ENCODE measurements around the gene RASA3.

Gene RASA3

DNA sequence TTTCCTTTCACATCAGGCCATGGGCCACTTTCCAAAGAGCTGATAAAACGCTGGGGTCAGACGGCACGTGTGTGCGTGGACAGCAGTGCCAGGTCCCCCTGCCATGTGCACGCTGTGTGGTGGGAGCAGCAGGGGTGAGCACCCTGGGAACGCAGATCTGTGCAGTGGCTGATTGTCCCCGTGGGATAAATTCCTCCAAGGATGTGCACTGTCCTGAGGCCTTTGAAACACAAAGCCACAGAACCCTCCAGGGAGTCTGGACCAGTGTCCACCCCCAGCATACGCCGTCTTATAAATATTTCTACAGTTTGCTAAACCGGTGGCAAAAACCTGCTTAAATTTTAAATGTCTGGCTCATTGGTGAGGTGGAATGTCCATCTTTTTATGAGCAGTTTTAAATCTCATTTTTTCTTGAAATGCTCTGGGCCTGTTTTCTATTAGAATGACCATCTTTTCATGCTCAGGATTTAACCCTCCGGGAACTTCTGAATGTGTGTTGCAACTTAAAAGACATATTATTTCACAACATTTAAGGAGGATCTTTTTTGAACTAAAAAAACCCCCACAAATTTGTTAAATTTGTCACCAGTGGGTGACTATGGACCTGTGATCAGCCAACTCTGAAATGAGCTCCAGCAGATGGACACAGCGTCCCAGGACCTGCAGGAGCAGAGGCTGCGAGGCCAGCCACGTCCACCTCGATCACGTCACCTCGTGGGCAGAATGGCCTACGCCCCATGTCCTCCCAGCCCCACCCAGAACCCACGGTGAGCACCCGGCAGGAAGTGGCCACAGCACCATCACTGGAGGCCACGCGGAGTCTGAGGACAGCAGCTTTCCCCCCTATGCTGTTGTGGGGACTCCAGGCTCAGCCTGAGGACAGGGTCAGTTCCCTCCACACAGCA, 68.6 kb downstream of the RASA3 start:
- no peak overlapping the region for H3K4me3 ChIP-seq (ENCODE audit: low read depth in 1 of 2, low read length in 2 of 2)
- DNase-seq (no peak), ATAC-seq (ENCODE audit: insufficient read depth, low read depth) (no peak)
- H3K4me2 ChIP-seq (ENCODE audit: insufficient read depth, low read length) = no peak overlapping the region
- H3K27me3 ChIP-seq (ENCODE audit: insufficient read depth, low read length, poor library complexity) = no peaks in the 10 kb centered on the region
- peaks cover 26% of the 10 kb centered on the region for H3K36me3 ChIP-seq (ENCODE audit: insufficient read depth, low read length)
- H3K9ac ChIP-seq (ENCODE audit: low read depth, low read length) = no peak overlapping the region
- peaks cover 22% of the 10 kb centered on the region for H3K4me1 ChIP-seq (ENCODE audit: insufficient read depth, low read length)
- no peak overlapping the region for H2AFZ ChIP-seq (ENCODE audit: low read depth, low read length)
- H3K27ac ChIP-seq (ENCODE audit: low read length) = no peak overlapping the region
- H3K9me3 ChIP-seq (ENCODE audit: insufficient read depth, low read length, severe bottlenecking) = no peaks in the 10 kb centered on the region
- H3K79me2 ChIP-seq (ENCODE audit: insufficient read depth, low read length) = peaks cover 78% of the 10 kb centered on the region
- H4K20me1 ChIP-seq (ENCODE audit: insufficient read depth, low read length) = peaks cover 71% of the 10 kb centered on the region
- TF ChIP-seq, protein P1, sequence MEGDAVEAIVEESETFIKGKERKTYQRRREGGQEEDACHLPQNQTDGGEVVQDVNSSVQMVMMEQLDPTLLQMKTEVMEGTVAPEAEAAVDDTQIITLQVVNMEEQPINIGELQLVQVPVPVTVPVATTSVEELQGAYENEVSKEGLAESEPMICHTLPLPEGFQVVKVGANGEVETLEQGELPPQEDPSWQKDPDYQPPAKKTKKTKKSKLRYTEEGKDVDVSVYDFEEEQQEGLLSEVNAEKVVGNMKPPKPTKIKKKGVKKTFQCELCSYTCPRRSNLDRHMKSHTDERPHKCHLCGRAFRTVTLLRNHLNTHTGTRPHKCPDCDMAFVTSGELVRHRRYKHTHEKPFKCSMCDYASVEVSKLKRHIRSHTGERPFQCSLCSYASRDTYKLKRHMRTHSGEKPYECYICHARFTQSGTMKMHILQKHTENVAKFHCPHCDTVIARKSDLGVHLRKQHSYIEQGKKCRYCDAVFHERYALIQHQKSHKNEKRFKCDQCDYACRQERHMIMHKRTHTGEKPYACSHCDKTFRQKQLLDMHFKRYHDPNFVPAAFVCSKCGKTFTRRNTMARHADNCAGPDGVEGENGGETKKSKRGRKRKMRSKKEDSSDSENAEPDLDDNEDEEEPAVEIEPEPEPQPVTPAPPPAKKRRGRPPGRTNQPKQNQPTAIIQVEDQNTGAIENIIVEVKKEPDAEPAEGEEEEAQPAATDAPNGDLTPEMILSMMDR (IDR thresholded peaks at IDR 0.05; ENCODE audit: borderline replicate concordance, extremely low read depth, low read length, poor library complexity, severe bottlenecking) = no peak
- TF ChIP-seq EZH2 (IDR thresholded peaks at IDR 0.05; ENCODE audit: borderline replicate concordance, low read depth, low read length, severe bottlenecking) = no peak

DNA sequence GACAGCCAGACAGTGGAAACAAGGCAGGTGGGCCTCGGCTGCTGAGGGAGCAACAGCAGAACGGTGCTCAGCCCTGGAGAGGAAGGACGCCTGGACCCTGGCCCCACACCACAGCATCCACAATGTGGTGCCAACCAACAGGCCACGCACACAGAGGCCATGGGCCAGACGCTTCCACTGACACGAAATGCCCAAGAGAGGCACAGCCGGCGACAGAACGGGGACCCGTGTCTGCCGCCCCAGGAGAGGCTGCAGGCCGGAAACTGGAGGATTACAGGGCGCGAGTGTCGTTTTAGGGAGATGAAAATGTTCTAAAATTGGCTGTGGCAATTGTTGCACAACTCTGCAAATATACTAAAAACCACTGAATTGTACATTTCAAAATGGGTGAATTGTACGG, 69.7 kb downstream of the RASA3 start:
- H3K9ac ChIP-seq (ENCODE audit: low read depth, low read length) = no peak overlapping the region
- H3K79me2 ChIP-seq (ENCODE audit: insufficient read depth, low read length) = peaks cover 83% of the 10 kb centered on the region
- no peak overlapping the region for H3K27ac ChIP-seq (ENCODE audit: low read length)

DNA sequence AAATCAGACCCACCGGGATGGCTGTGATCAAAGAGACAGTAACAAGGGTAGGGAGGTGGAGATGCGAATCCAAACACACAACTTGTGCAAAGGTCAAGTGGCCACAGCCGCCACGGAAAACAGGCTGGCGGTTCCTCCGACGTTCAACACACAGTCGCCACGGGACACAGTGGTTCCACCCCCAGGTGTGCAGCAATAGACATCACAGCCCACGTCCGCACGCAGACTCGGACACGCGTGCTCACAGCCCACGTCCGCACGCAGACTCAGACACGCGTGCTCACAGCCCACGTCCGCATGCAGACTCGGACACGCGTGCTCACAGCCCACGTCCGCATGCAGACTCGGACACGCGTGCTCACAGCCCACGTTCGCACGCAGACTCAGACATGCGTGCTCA, 70.1 kb downstream of the RASA3 start:
- Histone ChIP-seq H3K27ac (ENCODE audit: low read length) (no peak overlapping the region), H3K27me3 (ENCODE audit: insufficient read depth, low read length, poor library complexity) (no peaks in the 10 kb centered on the region), H4K20me1 (ENCODE audit: insufficient read depth, low read length) (peaks cover 73% of the 10 kb centered on the region), H2AFZ (ENCODE audit: low read depth, low read length) (no peak overlapping the region), H3K4me3 (ENCODE audit: low read depth in 1 of 2, low read length in 2 of 2) (no peak overlapping the region), H3K4me1 (ENCODE audit: insufficient read depth, low read length) (peaks cover 10% of the 10 kb centered on the region), H3K79me2 (ENCODE audit: insufficient read depth, low read length) (peaks cover 85% of the 10 kb centered on the region), H3K4me2 (ENCODE audit: insufficient read depth, low read length) (no peak overlapping the region), H3K36me3 (ENCODE audit: insufficient read depth, low read length) (peaks cover 31% of the 10 kb centered on the region), H3K9ac (ENCODE audit: low read depth, low read length) (no peak overlapping the region), H3K9me3 (ENCODE audit: insufficient read depth, low read length, severe bottlenecking) (no peaks in the 10 kb centered on the region)
- no peak for ATAC-seq (ENCODE audit: insufficient read depth, low read depth)
- TF ChIP-seq, protein P1 (IDR thresholded peaks at IDR 0.05; ENCODE audit: borderline replicate concordance, extremely low read depth, low read length, poor library complexity, severe bottlenecking) = no peak
- TF ChIP-seq EZH2 (IDR thresholded peaks at IDR 0.05; ENCODE audit: borderline replicate concordance, low read depth, low read length, severe bottlenecking) = no peak
- DNase-seq = no peak

More for the DNA sequence above, 69.7 kb downstream of the RASA3 start:
- H3K4me3 ChIP-seq (ENCODE audit: low read depth in 1 of 2, low read length in 2 of 2) = no peak overlapping the region
- H2AFZ ChIP-seq (ENCODE audit: low read depth, low read length) = no peak overlapping the region
- DNase-seq (no peak), ATAC-seq (ENCODE audit: insufficient read depth, low read depth) (no peak)
- peaks cover 73% of the 10 kb centered on the region for H4K20me1 ChIP-seq (ENCODE audit: insufficient read depth, low read length)
- peaks cover 27% of the 10 kb centered on the region for H3K36me3 ChIP-seq (ENCODE audit: insufficient read depth, low read length)
- TF ChIP-seq EZH2 (IDR thresholded peaks at IDR 0.05; ENCODE audit: borderline replicate concordance, low read depth, low read length, severe bottlenecking) = no peak
- TF ChIP-seq, protein P1 (IDR thresholded peaks at IDR 0.05; ENCODE audit: borderline replicate concordance, extremely low read depth, low read length, poor library complexity, severe bottlenecking) = no peak
- no peaks in the 10 kb centered on the region for H3K27me3 ChIP-seq (ENCODE audit: insufficient read depth, low read length, poor library complexity)
- no peaks in the 10 kb centered on the region for H3K9me3 ChIP-seq (ENCODE audit: insufficient read depth, low read length, severe bottlenecking)
- no peak overlapping the region for H3K4me2 ChIP-seq (ENCODE audit: insufficient read depth, low read length)
- H3K4me1 ChIP-seq (ENCODE audit: insufficient read depth, low read length) = peaks cover 14% of the 10 kb centered on the region

All from DND-41 (cell line).